NOMO-1 treated with DMSO at 0.1 percent for 48 hours (cell line): ENCODE data around the gene TNF.

Experiments
- DNase-seq: peaks from one replicate; lab custom pipeline; 2025; ENCODE audit not compliant: unreplicated experiment; lab: John Stamatoyannopoulos, UW

Gene TNF

GRCh38 chr6:31626952-31627351 is 51.6 kb downstream of the TNF start:
- DNase-seq: no peak

GRCh38 chr6:31627690-31628287 is 52.4 kb downstream of the TNF start:
- no peak for DNase-seq
